Glomerular endothelial cell (primary cell): ENCODE results near the gene PLCH1. TPM values are rescaled to one million over a fixed set of nuclear protein-coding genes. Genes with fewer than 3 reads are reported as not detected.

Experiments
- DNase-seq: peaks from one replicate; pipeline ENCODE4 v3.0.0-alpha.2; 2011; ENCODE audit warnings: low read depth, low spot score; ENCODE audit errors: extremely low read depth
- total RNA-seq: library from RNA; depleted of rRNA; stranded (reverse); fragments of >200 nt; gene quantifications from 2 replicates; pipeline ENCODE4 v1.2.3, GENCODE V29; 2015

Gene PLCH1
- total RNA-seq, 1 donor from 2014 or later: not detected

DNA sequence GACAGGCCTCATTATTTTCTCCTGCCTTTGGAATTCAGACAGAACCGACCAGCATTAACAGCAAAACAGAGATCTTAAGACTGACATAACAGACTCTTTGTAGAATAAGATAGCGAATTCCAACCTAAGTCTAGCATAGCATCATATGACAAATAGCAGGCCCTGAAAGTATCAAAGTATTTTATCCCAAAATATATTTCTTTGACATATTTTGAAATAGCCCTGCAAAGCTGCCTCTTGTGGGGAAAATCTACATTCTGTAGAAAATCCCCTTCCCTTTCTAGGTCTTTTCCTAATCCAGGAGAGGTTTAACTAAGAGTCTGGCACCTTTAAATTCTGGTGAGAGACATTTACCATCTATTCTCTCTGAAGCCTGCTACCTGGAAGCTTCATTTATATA is 417.0 kb downstream of the PLCH1 start:
- DNase-seq: no peak

- no peak for DNase-seq
Observed at GRCh38 chr3:155327430-155327829, 417.4 kb downstream of the PLCH1 start.

DNA sequence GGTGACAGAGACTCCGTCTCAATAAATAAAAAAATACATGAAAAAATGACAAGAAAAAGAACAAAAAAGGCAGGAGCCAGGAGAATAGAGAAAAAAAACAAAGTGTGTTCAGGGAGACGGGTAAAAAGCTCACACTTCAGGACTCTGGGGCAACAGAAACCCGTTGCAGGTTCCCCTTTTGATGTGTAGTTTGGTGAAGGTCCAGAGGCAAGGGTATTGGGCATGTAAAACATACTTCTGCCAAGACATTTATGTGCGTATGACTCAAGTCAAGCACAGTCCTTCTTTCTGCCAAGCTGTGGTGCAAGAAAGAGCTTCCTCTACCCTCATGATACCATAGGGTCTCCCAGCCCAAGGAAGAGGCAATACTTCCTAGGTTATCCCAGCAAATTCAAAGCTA is 418.0 kb downstream of the PLCH1 start:
- no peak for DNase-seq

- DNase-seq: no peak
Observed at GRCh38 chr3:155326244-155326643, 418.6 kb downstream of the PLCH1 start.

Other genes starting within 250 kb of the PLCH1 start
- gene C3orf33, start 61.2 kb upstream of the PLCH1 start, total RNA-seq: 2.5 and 2.9 TPM in 2 replicates
- gene SLC33A1, start 109.4 kb upstream of the PLCH1 start, total RNA-seq: 30.6 and 34.0 TPM in 2 replicates
- gene GMPS, start 125.6 kb upstream of the PLCH1 start, total RNA-seq: 41.2 and 47.3 TPM in 2 replicates